GM19455 (cell line): ENCODE data around the gene SARS1.

Source experiments
- ATAC-seq: cut with Tn5 transposase; IDR thresholded peaks from one replicate; pipeline ENCODE4 v1.9.1; 2021; ENCODE audit not compliant: unreplicated experiment

Gene SARS1

GRCh38 chr1:109259674-109260557, 46.2 kb downstream of the SARS1 start:
- ATAC-seq: no peak

GRCh38 chr1:109261006-109261405, 47.3 kb downstream of the SARS1 start:
- no peak for ATAC-seq

GRCh38 chr1:109261578-109261977, 47.9 kb downstream of the SARS1 start:
- ATAC-seq: no peak

- no peak for ATAC-seq
Measured at GRCh38 chr1:109262231-109263055, 48.7 kb downstream of the SARS1 start.

GRCh38 chr1:109263234-109263596, 49.5 kb downstream of the SARS1 start:
- ATAC-seq: no peak

- ATAC-seq: peak; percentile 84
Measured at GRCh38 chr1:109263597-109264378, 50.1 kb downstream of the SARS1 start.

- ATAC-seq: no peak
Measured at GRCh38 chr1:109264379-109264755, 50.6 kb downstream of the SARS1 start.

GRCh38 chr1:109265016-109265415, 51.3 kb downstream of the SARS1 start:
- no peak for ATAC-seq

- no peak for ATAC-seq
Measured at GRCh38 chr1:109265741-109266330, 52.1 kb downstream of the SARS1 start.

- no peak for ATAC-seq
Measured at GRCh38 chr1:109266965-109267364, 53.2 kb downstream of the SARS1 start.

GRCh38 chr1:109267743-109268300, 54.1 kb downstream of the SARS1 start:
- ATAC-seq: no peak

- no peak for ATAC-seq
Measured at GRCh38 chr1:109268431-109269211, 54.9 kb downstream of the SARS1 start.

- ATAC-seq: no peak
Measured at GRCh38 chr1:109269212-109269980, 55.7 kb downstream of the SARS1 start.

GRCh38 chr1:109269981-109270622, 56.4 kb downstream of the SARS1 start:
- ATAC-seq: no peak

- ATAC-seq: no peak
Measured at GRCh38 chr1:109270623-109271317, 57.1 kb downstream of the SARS1 start.

- no peak for ATAC-seq
Measured at GRCh38 chr1:109271458-109271857, 57.7 kb downstream of the SARS1 start.

- ATAC-seq: no peak
Measured at GRCh38 chr1:109272021-109272799, 58.5 kb downstream of the SARS1 start.
